HUDEP-2 (cell line): ENCODE results near the gene OR8A1.

Experiments used
- DNase-seq, 76 experiments: peaks; one replicate each; lab custom pipeline; 2025; ENCODE audit not compliant: unreplicated experiment in 76 of 76; lab: John Stamatoyannopoulos, UW

The OR8A1 gene

GRCh38 chr11:124569697-124570096 is at the start of gene OR8A1:
TSS of gene OR8A1 (plus strand) at chr11:124569997. CDS start at chr11:124570120, 123 bp downstream.
- no peak for DNase-seq

- no peak for DNase-seq
Measured at GRCh38 chr11:124520550-124520854, 49.3 kb upstream of the OR8A1 start.

- no peak for DNase-seq
Measured at GRCh38 chr11:124533626-124534025, 36.2 kb upstream of the OR8A1 start.

- no peak for DNase-seq
Measured at GRCh38 chr11:124534051-124534450, 35.7 kb upstream of the OR8A1 start.

- no peak for DNase-seq
Measured at GRCh38 chr11:124535552-124536232, 34.1 kb upstream of the OR8A1 start.

- no peak for DNase-seq
Measured at GRCh38 chr11:124536520-124536919, 33.3 kb upstream of the OR8A1 start.

GRCh38 chr11:124538019-124538418 is 31.8 kb upstream of the OR8A1 start:
- no peak for DNase-seq

- no peak for DNase-seq
Measured at GRCh38 chr11:124541204-124541603, 28.6 kb upstream of the OR8A1 start.

GRCh38 chr11:124543145-124543544 is 26.7 kb upstream of the OR8A1 start:
- no peak for DNase-seq

- no peak for DNase-seq
Measured at GRCh38 chr11:124543554-124543953, 26.2 kb upstream of the OR8A1 start, which contains the start of gene OR8B12. TSS of gene OR8B12 (minus strand) at chr11:124543654. CDS start at chr11:124543654, 0 bp downstream.

GRCh38 chr11:124551189-124551588 is 18.6 kb upstream of the OR8A1 start:
- DNase-seq: no peak

GRCh38 chr11:124551987-124552386 is 17.8 kb upstream of the OR8A1 start:
- DNase-seq: no peak

- no peak for DNase-seq
Measured at GRCh38 chr11:124556828-124557227, 13.0 kb upstream of the OR8A1 start.

GRCh38 chr11:124570160-124570559 is 363 bp downstream of the OR8A1 start:
- no peak for DNase-seq

GRCh38 chr11:124577716-124578427 is 8.1 kb downstream of the OR8A1 start:
- no peak for DNase-seq

- DNase-seq: no peak
Measured at GRCh38 chr11:124578761-124579160, 9.0 kb downstream of the OR8A1 start.

- DNase-seq: no peak
Measured at GRCh38 chr11:124581817-124582216, 12.0 kb downstream of the OR8A1 start.

GRCh38 chr11:124582565-124582964 is 12.8 kb downstream of the OR8A1 start:
- DNase-seq: no peak

GRCh38 chr11:124583781-124584180 is 14.0 kb downstream of the OR8A1 start:
- no peak for DNase-seq

- DNase-seq: no peak
Measured at GRCh38 chr11:124584681-124585372, 15.0 kb downstream of the OR8A1 start.

- peak in 37 of 76 experiments; percentile 1 to 46 (median 17) for DNase-seq
Measured at GRCh38 chr11:124586238-124586860, 16.6 kb downstream of the OR8A1 start.
